GM12874 (cell line): ENCODE measurements around the gene TRERF1.

Experiments used
- TF ChIP-seq, protein P1 (sequence below): IDR thresholded peaks from 2 replicates; pipeline ENCODE4 v1.5.1; 2011; ENCODE audit warnings: low read depth, mild to moderate bottlenecking, control low read depth, low read length, moderate library complexity; ENCODE audit not compliant: insufficient read depth

TRERF1 gene

DNA sequence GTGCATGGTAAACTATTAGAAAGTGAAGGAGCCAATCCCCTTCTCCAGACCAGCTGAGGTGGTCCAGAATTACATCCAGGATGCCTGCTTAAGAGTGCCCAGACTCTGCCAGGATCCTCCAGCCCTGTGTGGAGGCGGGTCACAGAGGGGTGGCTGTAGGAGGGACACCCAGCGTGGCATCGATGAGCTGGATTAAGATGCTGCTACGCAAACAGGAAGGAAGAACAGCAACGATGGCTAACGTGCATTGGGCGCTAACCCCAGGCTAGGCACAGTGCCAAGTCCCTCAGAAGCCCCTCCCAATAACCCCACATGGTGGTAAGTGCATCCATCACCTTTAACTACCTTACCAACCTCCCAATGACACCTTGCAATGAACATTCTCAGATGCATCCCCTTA is 170.2 kb downstream of the TRERF1 start:
- TF ChIP-seq, protein P1, sequence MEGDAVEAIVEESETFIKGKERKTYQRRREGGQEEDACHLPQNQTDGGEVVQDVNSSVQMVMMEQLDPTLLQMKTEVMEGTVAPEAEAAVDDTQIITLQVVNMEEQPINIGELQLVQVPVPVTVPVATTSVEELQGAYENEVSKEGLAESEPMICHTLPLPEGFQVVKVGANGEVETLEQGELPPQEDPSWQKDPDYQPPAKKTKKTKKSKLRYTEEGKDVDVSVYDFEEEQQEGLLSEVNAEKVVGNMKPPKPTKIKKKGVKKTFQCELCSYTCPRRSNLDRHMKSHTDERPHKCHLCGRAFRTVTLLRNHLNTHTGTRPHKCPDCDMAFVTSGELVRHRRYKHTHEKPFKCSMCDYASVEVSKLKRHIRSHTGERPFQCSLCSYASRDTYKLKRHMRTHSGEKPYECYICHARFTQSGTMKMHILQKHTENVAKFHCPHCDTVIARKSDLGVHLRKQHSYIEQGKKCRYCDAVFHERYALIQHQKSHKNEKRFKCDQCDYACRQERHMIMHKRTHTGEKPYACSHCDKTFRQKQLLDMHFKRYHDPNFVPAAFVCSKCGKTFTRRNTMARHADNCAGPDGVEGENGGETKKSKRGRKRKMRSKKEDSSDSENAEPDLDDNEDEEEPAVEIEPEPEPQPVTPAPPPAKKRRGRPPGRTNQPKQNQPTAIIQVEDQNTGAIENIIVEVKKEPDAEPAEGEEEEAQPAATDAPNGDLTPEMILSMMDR, result no peak

DNA sequence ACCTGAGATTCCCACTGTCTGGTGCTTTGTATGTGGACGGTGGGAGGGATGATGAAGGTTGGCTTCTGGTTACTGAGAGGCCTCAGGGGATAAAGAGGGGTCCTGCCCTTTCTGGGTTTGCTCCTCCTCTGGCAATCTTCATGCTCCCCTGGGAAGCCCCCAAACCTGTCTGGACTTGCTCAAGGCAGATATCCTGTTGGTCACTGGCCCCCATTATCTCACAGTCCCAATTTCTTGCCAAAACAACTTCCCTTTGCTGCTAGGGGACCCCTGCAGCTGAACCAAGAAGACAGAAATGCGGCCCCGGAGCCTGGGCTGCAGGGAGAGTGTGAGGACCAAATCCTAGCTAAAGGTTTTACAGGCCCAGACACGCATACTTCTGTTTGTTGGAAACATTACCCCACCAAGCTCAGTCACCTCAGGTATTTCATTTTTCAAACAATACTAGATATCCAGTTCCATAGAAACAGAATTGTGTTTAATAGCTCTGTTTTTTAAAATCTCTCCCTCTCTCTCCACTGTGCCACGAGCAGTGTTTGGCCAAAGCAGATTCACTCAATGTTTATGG is 170.7 kb downstream of the TRERF1 start:
- TF ChIP-seq, protein P1, result no peak

DNA sequence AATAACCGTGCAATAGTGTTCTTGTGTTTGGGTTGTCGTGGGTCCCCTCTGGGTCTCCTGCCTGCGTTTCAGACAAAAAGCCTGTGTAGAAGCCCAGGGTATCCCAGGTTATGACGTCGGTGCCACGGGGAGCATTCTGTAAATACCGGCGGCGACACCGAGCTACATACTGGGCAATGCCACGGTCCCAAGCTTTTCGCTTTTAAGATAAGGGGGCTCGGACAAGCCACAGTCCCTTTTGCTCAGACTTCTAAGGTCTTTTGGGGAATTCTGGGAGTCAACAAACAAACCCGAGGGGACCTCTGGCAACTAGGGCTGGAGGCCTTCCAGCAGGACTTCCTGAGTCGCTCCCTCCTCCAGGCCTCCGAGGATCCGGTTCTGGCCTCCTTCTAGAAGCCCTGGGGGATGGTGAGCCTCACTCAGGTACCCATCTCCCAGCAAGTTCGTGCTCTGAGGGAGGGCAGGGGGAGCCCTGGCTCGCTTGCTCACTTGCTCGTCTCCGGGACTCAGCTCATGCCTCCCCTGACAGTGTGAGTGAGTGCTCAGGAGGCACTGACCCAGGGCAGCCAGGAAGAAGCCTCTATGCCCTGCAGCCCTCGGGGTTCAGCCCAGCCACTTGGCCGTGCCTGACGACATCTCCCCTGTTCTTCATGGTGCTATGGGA is 171.6 kb downstream of the TRERF1 start:
- TF ChIP-seq, protein P1, result no peak

DNA sequence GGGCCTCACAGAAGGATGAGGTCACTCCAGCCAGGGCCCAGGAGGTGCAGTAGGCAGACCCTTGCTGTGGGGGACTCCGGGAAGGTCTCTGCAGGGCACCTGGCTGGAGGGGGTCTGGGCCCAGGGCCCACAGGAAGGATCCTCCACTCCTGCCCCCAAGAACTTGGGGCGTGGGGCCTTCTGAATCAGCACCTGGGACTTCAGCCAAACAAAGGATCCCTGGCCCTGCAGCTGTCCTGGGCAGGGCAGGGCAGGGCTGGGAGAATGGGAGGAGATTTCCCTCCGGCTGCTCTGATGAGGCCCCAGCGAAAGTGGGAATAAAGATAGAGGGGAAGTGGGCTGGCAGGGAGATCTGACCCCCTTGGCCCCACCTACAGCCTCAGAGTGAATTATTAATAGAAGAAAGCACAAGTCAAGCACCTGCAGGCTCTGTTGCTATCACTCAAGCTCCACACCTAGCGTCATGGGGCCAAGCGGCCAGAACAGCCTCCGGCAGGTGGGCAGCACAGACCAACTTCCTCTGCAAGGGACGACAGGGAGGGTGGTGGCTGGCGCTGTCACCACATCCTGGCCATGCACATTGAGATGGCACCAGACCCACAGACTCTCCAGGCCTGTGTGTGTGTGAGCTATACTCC is 172.5 kb downstream of the TRERF1 start:
- TF ChIP-seq, protein P1, result no peak

DNA sequence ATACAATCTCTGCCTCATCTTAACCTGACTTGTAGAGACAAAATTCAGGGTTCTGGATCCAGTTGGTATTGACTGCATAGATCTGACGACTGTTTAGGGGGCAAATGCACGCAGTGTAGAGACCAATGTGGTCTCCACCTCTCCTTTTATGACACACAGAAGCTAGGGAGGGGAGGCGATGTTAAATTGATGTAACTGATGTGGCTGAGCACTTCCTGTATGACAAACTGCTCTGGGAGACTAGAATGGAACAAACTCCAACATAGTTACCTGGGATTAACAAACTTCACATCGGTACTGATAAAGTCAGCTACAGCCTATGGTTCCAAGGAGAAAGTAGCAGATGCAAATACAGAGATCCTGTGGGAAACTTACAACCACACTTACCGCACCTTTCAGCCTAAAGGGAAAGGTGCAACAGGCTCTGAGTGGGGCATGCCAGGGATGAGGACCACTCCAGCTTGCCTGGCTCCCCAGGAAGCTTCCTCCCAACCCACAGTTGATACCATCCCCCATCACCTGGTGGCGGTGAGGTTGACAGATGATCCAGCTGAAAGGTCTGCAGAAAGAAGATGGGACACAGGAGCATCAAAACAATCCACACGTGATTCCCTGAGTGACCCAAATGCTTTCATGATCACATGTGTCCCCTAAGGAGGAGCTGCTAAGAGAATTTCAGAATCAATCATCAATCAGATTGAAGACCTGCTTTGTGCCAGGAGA is 173.4 kb downstream of the TRERF1 start:
- TF ChIP-seq, protein P1, result no peak

DNA sequence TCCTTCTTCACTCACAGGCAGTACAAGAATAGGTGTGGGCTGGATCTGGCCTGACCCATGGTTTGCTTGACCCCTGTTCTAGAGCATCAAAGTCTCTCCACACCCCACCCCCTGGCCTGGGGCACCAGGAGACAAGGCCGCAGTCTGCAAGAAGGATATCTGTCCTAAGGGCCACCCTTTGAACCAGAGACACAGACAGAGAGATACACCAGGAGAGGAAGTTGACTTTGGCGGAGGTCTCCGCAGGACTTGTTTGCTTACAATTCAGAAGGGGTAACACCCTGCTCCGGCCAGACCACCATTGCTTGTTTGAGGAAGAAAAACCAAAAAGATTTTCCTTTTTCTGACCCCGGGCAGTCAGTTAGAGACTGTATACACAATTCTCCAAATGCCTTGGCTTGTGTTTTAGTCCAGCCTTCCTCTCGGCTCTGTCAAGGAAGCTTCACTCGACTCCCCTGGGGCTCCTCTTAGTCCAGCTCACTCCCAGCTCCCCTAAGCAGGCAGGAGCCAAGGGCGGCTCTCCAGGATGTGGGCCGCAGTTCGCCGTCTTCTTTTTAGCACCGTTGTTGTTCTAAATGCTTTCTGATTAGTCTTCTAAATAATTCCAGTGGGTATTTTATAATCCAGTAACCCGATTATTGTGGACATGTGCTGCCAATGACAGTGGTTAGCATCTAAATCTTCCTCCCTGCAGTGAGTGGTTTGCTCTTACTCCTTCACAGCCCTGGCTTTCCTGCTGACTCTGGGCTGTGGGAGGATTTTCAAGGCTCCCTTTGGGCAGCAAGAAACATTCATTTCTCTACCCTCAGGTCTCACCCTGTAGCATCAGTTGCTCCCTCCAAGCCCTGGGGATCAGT is 175.5 kb downstream of the TRERF1 start:
- TF ChIP-seq, protein P1, result no peak
